ENCODE measurements around the gene TDRD12.
"Not testable (repeated sequence)": the region's sequence is repeated elsewhere in the genome, so short reads cannot be mapped to it uniquely, and the experiment has no call there.

DNA sequence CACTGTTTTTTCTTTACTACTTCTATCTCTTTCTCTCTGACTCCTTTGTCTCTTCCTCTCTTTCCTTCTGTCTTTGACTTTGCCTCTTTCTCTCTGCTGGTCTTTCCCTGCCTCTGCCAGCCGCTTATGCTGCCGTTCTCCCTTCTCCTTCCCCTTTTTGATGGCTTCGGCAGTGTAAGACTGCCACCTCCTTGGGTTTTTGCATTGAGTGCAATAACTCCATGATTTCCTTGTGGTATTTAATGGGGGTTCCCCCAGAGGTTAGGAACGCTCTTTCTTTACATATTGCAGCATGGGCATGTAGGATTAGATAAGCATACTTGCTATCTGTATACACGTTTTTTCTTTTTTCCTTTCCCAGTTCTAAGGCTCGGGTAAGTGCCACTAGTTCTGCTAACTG, 24.1 kb upstream of the TDRD12 start:
- TF ChIP-seq, protein P1, sequence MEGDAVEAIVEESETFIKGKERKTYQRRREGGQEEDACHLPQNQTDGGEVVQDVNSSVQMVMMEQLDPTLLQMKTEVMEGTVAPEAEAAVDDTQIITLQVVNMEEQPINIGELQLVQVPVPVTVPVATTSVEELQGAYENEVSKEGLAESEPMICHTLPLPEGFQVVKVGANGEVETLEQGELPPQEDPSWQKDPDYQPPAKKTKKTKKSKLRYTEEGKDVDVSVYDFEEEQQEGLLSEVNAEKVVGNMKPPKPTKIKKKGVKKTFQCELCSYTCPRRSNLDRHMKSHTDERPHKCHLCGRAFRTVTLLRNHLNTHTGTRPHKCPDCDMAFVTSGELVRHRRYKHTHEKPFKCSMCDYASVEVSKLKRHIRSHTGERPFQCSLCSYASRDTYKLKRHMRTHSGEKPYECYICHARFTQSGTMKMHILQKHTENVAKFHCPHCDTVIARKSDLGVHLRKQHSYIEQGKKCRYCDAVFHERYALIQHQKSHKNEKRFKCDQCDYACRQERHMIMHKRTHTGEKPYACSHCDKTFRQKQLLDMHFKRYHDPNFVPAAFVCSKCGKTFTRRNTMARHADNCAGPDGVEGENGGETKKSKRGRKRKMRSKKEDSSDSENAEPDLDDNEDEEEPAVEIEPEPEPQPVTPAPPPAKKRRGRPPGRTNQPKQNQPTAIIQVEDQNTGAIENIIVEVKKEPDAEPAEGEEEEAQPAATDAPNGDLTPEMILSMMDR (conservative IDR thresholded peaks at IDR 0.05) = not testable (repeated sequence)
- not testable (repeated sequence) for TF ChIP-seq ZFX (IDR thresholded peaks at IDR 0.05)
